B cell (primary cell): ENCODE data around the gene MYO1E.

Source experiments
- CTCF ChIP-seq: fragments of 200-600 bp; IDR thresholded peaks from one replicate; pipeline ENCODE4 v1.8.0; 2022; ENCODE audit warnings: antibody characterized with exemption, mild to moderate bottlenecking
- EZH2 ChIP-seq: IDR thresholded peaks from 2 replicates; pipeline ENCODE4 v1.6.1; 2012; ENCODE audit warnings: borderline replicate concordance, low read depth, mild to moderate bottlenecking, moderate library complexity, low read length; ENCODE audit not compliant: insufficient read depth, poor library complexity, severe bottlenecking

GRCh38 chr15:59111251-59111650, 261.4 kb downstream of the MYO1E start:
- TF ChIP-seq CTCF (no peak), EZH2 (no peak)
